Activated naive CD8-positive, alpha-beta T cell treated with anti-CD3 and anti-CD28 coated beads, Interleukin-2, amount 50 U/mL, for 24 hours (primary cell): ENCODE data around the gene THAP7.
"Not testable (repeated sequence)": the region's sequence is repeated elsewhere in the genome, so short reads cannot be mapped to it uniquely, and the experiment has no call there.

Source experiments
- ATAC-seq: fragments of 150-1000 bp; cut with Tn5 transposase; one replicate; pipeline ENCODE4 v1.10.0; 2021
- DNase-seq: peaks from one replicate; pipeline ENCODE4 v3.0.0; 2021
- H3K27ac Mint-ChIP-seq: one replicate; pipeline ENCODE4 v1.8.0; 2021; ENCODE audit warnings: mild to moderate bottlenecking, mixed read lengths
- H3K27me3 Mint-ChIP-seq: one replicate; pipeline ENCODE4 v1.8.0; 2021; ENCODE audit warnings: mixed read lengths
- H3K36me3 Mint-ChIP-seq: one replicate; pipeline ENCODE4 v1.8.0; 2021; ENCODE audit warnings: low read depth, mixed read lengths
- H3K4me1 Mint-ChIP-seq: one replicate; pipeline ENCODE4 v1.8.0; 2021; ENCODE audit warnings: mixed read lengths
- H3K4me3 Mint-ChIP-seq: one replicate; pipeline ENCODE4 v1.8.0; 2021; ENCODE audit warnings: mild to moderate bottlenecking, moderate library complexity, mixed read lengths
- H3K9me3 Mint-ChIP-seq: one replicate; pipeline ENCODE4 v1.8.0; 2021; ENCODE audit warnings: mixed read lengths

THAP7 gene

GRCh38 chr22:21001601-21002325 lies at the start of gene THAP7:
TSS of gene THAP7 (minus strand) at chr22:21002118. CDS start at chr22:21001911, 207 bp downstream.
- DNase-seq (peak; percentile 98), ATAC-seq (peak; percentile 91)
- peaks cover 11% of the 10 kb centered on the region for H3K36me3 Mint-ChIP-seq
- no peaks in the 10 kb centered on the region for H3K9me3 Mint-ChIP-seq
- H3K27me3 Mint-ChIP-seq = no peaks in the 10 kb centered on the region
- peak within 1 kb of the TSS; percentile 100 for H3K27ac Mint-ChIP-seq
- peaks cover 27% of the 10 kb centered on the region for H3K4me1 Mint-ChIP-seq
- peak within 1 kb of the TSS; percentile 98 for H3K4me3 Mint-ChIP-seq

GRCh38 chr22:21051145-21051830 lies 49.4 kb upstream of the THAP7 start:
- Mint-ChIP-seq H3K9me3 (no peaks in the 10 kb centered on the region), H3K27ac (no peak overlapping the region), H3K4me1 (peaks cover 8% of the 10 kb centered on the region), H3K4me3 (no peak overlapping the region), H3K27me3 (peaks cover under 1% of the 10 kb centered on the region), H3K36me3 (no peaks in the 10 kb centered on the region)
- ATAC-seq = no peak
- no peak for DNase-seq

- H3K9me3 Mint-ChIP-seq, ATAC-seq, H3K36me3 Mint-ChIP-seq, H3K4me3 Mint-ChIP-seq, DNase-seq, H3K27ac Mint-ChIP-seq: not testable (repeated sequence)
- Mint-ChIP-seq H3K4me1 (peaks cover 18% of the 10 kb centered on the region), H3K27me3 (peaks cover 12% of the 10 kb centered on the region)
Measured at GRCh38 chr22:21048965-21049364, 47.0 kb upstream of the THAP7 start.

- Mint-ChIP-seq H3K27me3 (peaks cover 16% of the 10 kb centered on the region), H3K4me1 (peaks cover 21% of the 10 kb centered on the region)
- not testable (repeated sequence) for H3K36me3 Mint-ChIP-seq, H3K4me3 Mint-ChIP-seq, DNase-seq, ATAC-seq, H3K9me3 Mint-ChIP-seq, H3K27ac Mint-ChIP-seq
Measured at GRCh38 chr22:21048448-21048847, 46.5 kb upstream of the THAP7 start.

- Mint-ChIP-seq H3K4me1 (peaks cover 27% of the 10 kb centered on the region), H3K36me3 (no peaks in the 10 kb centered on the region), H3K4me3 (no peak overlapping the region), H3K27me3 (peaks cover 23% of the 10 kb centered on the region), H3K9me3 (no peaks in the 10 kb centered on the region), H3K27ac (no peak overlapping the region)
- ATAC-seq (no peak), DNase-seq (no peak)
Measured at GRCh38 chr22:21047730-21048129, 45.8 kb upstream of the THAP7 start.

GRCh38 chr22:21047035-21047661 lies 45.2 kb upstream of the THAP7 start:
- H3K27me3 Mint-ChIP-seq = peaks cover 23% of the 10 kb centered on the region
- ATAC-seq (no peak), DNase-seq (no peak)
- H3K36me3 Mint-ChIP-seq = no peaks in the 10 kb centered on the region
- H3K27ac Mint-ChIP-seq = no peak overlapping the region
- no peak overlapping the region for H3K4me3 Mint-ChIP-seq
- H3K9me3 Mint-ChIP-seq = no peaks in the 10 kb centered on the region
- peaks cover 27% of the 10 kb centered on the region for H3K4me1 Mint-ChIP-seq

GRCh38 chr22:21045585-21046294 lies 43.8 kb upstream of the THAP7 start, which contains the start of gene LRRC74B:
TSS of gene LRRC74B (plus strand) at chr22:21045946. CDS start at chr22:21045987, 41 bp downstream.
- H3K36me3 Mint-ChIP-seq = no peaks in the 10 kb centered on the region
- peak within 1 kb of the TSS; percentile 66 for H3K4me3 Mint-ChIP-seq
- ATAC-seq = peak; percentile 92
- peaks cover 23% of the 10 kb centered on the region for H3K27me3 Mint-ChIP-seq
- H3K4me1 Mint-ChIP-seq = peaks cover 26% of the 10 kb centered on the region
- DNase-seq = peak; percentile 83
- H3K9me3 Mint-ChIP-seq = no peaks in the 10 kb centered on the region
- H3K27ac Mint-ChIP-seq = peak within 1 kb of the TSS; percentile 77

- H3K27ac Mint-ChIP-seq = no peak overlapping the region
- DNase-seq = no peak
- H3K4me3 Mint-ChIP-seq = peak overlapping the region; percentile 66
Measured at GRCh38 chr22:21044931-21045584, 43.1 kb upstream of the THAP7 start.

GRCh38 chr22:21043860-21044535 lies 42.1 kb upstream of the THAP7 start:
- Mint-ChIP-seq H3K27me3 (peaks cover 24% of the 10 kb centered on the region), H3K27ac (no peak overlapping the region), H3K4me3 (no peak overlapping the region), H3K9me3 (no peaks in the 10 kb centered on the region), H3K36me3 (no peaks in the 10 kb centered on the region), H3K4me1 (peaks cover 26% of the 10 kb centered on the region)
- ATAC-seq (no peak), DNase-seq (no peak)

More at GRCh38 chr22:21044931-21045584, 43.1 kb upstream of the THAP7 start:
- Mint-ChIP-seq H3K27me3 (peaks cover 23% of the 10 kb centered on the region), H3K4me1 (peaks cover 26% of the 10 kb centered on the region), H3K9me3 (no peaks in the 10 kb centered on the region), H3K36me3 (no peaks in the 10 kb centered on the region)
- peak; percentile 31 for ATAC-seq

- Mint-ChIP-seq H3K27ac (no peak overlapping the region), H3K36me3 (no peaks in the 10 kb centered on the region), H3K4me3 (no peak overlapping the region), H3K27me3 (peaks cover 24% of the 10 kb centered on the region), H3K9me3 (no peaks in the 10 kb centered on the region), H3K4me1 (peaks cover 26% of the 10 kb centered on the region)
- DNase-seq (no peak), ATAC-seq (no peak)
Measured at GRCh38 chr22:21042978-21043859, 41.3 kb upstream of the THAP7 start.

- no peak overlapping the region for H3K4me3 Mint-ChIP-seq
- H3K27me3 Mint-ChIP-seq = peaks cover 24% of the 10 kb centered on the region
- H3K9me3 Mint-ChIP-seq = no peaks in the 10 kb centered on the region
- H3K27ac Mint-ChIP-seq = no peak overlapping the region
- no peaks in the 10 kb centered on the region for H3K36me3 Mint-ChIP-seq
- H3K4me1 Mint-ChIP-seq = peaks cover 26% of the 10 kb centered on the region
- no peak for DNase-seq
- no peak for ATAC-seq
Measured at GRCh38 chr22:21041937-21042336, 40.0 kb upstream of the THAP7 start.

- H3K4me3 Mint-ChIP-seq, H3K27ac Mint-ChIP-seq, H3K4me1 Mint-ChIP-seq, DNase-seq, ATAC-seq, H3K36me3 Mint-ChIP-seq, H3K9me3 Mint-ChIP-seq: not testable (repeated sequence)
- peaks cover 15% of the 10 kb centered on the region for H3K27me3 Mint-ChIP-seq
Measured at GRCh38 chr22:21039158-21039557, 37.2 kb upstream of the THAP7 start.

GRCh38 chr22:21038405-21038804 lies 36.5 kb upstream of the THAP7 start:
- no peak overlapping the region for H3K4me3 Mint-ChIP-seq
- no peak for ATAC-seq
- H3K27ac Mint-ChIP-seq = no peak overlapping the region

More at GRCh38 chr22:21038405-21038804, 36.5 kb upstream of the THAP7 start:
- Mint-ChIP-seq H3K36me3 (no peaks in the 10 kb centered on the region), H3K4me1 (peaks cover 9% of the 10 kb centered on the region), H3K9me3 (no peaks in the 10 kb centered on the region), H3K27me3 (peaks cover 11% of the 10 kb centered on the region)
- no peak for DNase-seq
